Measurements from ENCODE around the gene IL17REL. TPM values are rescaled to one million over a fixed set of nuclear protein-coding genes. Genes with fewer than 3 reads are reported as not detected.

IL17REL gene
- not detected for total RNA-seq

DNA sequence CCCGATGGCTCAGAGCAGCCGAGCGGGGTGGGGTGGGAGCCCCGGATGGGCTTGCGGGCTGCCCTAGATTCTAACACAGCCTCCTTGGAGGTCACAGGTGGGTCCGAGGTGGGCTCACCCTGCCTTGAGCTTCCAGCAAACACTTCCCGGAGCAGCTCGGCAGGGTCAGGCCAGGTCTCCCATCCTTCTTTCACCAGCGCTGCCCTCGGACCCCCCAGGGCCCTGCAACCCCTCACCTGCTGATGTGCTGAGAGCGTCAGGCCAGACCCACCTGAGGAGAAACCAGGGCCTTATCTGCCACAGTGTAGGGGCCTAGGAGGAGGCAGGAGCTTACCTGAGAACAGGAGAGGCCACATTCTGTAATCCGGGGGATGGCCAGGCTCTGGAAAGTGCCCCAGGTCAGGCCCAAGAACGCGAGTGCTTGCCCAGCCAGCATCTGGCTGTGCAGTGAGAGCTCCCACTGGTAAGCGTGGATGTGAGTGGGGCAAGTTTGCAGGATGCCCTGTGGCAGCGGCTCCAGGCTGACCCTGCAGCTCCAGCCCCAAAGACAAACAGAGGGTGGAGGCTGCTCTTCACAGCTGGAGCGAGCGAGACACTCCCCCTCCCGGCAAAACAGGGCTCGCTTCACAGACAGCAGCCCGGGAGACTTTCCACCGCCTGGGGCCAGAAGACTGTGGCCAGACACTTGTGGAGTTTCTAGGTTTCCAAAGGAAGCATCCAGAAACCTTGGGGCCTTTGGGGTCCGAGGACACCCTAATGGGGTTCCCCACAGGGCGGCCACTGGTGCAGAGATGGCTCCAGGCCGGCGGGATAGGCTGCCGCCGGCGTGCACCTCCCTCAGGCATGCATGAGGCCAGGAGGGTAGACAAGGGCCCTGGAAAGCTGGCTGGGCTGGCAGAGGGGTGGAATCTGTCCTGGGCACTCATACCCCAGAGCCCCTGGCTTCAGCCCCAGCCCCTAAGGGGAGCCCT, at the start of gene IL17REL:
TSS of gene IL17REL (minus strand) at position 555 of the 971 bp plus-strand sequence. CDS start at position 436, 119 bp downstream.
- Histone ChIP-seq H3K27me3 (peaks cover 0 to 91% of the 10 kb centered on the region in 2 donors), H3K4me1 (peaks cover 0 to 20% (median 8%) of the 10 kb centered on the region in 4 donors), H3K36me3 (no peaks in the 10 kb centered on the region), H3K4me3 (no peak within 1 kb of the TSS), H3K27ac (no peak within 1 kb of the TSS), H3K9me3 (no peaks in the 10 kb centered on the region)
- WGBS, 2 donors = 49 to 61% methylated on average over 24 to 29 of the region's 29 CpGs
- DNase-seq (ENCODE audit: low spot score in 2 of 2) = no peak
- TF ChIP-seq, protein P1, sequence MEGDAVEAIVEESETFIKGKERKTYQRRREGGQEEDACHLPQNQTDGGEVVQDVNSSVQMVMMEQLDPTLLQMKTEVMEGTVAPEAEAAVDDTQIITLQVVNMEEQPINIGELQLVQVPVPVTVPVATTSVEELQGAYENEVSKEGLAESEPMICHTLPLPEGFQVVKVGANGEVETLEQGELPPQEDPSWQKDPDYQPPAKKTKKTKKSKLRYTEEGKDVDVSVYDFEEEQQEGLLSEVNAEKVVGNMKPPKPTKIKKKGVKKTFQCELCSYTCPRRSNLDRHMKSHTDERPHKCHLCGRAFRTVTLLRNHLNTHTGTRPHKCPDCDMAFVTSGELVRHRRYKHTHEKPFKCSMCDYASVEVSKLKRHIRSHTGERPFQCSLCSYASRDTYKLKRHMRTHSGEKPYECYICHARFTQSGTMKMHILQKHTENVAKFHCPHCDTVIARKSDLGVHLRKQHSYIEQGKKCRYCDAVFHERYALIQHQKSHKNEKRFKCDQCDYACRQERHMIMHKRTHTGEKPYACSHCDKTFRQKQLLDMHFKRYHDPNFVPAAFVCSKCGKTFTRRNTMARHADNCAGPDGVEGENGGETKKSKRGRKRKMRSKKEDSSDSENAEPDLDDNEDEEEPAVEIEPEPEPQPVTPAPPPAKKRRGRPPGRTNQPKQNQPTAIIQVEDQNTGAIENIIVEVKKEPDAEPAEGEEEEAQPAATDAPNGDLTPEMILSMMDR (IDR thresholded peaks at IDR 0.05) = peak in 3 of 5 experiments; percentile 5 to 27 (median 9)
- TF ChIP-seq EP300 (IDR thresholded peaks at IDR 0.05) = no peak

DNA sequence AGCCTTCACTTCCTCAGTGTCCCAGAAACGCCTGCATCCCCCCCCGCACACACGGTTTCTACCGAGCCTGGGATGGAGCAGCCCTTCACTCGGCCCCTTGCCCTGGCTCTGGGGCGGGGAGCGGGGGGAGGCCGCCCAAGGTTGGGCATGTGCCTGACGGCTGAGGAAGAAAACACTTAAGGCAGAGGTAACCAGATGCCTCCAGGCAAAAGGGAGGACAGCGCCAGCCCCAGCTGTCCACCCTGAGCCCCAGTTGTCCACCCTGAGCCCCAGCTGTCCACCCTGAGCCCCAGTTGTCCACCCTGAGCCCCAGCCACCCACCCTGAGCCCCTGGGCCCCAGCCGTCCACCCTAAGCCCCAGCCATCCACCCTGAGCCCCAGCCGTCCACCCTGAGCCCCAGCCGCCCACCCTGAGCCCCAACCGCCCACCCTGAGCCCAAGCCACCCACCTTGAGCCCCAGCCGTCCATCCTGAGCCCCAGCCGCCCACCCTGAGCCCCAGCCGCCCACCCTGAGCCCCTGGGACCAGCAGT, 49.3 kb upstream of the IL17REL start:
- peaks cover 4 to 53% of the 10 kb centered on the region in 2 donors for H3K27me3 ChIP-seq
- H3K9me3 ChIP-seq = no peaks in the 10 kb centered on the region
- no peak overlapping the region for H3K27ac ChIP-seq
- DNase-seq (ENCODE audit: low spot score in 2 of 2) = no peak
- TF ChIP-seq, protein P1 (IDR thresholded peaks at IDR 0.05) = no peak
- TF ChIP-seq EP300 (IDR thresholded peaks at IDR 0.05) = no peak
- no peak for TF ChIP-seq POLR2A (IDR thresholded peaks at IDR 0.05)
- H3K36me3 ChIP-seq = no peaks in the 10 kb centered on the region
- peaks cover 0 to 18% (median 11%) of the 10 kb centered on the region in 4 donors for H3K4me1 ChIP-seq
- WGBS, 2 donors = 69 to 83% methylated on average over 12 to 17 of the region's 17 CpGs
- no peak overlapping the region for H3K4me3 ChIP-seq

DNA sequence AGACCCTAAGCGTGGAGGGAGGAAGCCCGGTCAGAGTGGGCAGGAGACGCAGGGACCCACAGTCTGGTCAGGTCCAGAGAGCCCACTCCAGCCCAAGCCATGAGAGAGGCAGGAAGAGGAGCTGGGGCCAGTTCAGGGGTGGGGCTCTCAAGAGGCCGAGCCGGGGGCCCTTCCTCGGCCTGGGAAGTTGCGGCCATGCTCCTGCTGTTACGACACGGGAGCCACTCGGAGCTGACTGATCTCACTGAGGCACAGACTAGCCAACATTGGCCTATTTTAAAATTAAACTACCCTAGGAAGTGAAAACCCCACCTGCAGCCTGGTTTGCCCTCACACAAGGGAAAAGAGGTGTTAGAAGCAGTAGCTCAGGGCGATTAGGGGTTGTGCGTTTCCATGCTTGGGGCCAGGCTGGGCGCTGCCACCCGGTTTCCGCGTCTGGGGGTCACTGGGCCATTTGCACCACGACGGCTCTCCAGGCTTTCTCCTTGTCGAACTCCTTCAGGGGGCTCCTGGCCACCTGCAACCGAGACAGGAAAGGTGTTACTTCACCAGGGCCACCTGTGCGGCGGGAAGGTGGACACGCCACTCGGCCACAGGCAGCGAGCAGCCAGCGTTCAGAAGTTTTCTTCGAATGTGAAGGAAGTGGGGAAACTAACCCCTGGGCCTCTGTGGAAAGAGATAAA, 48.7 kb upstream of the IL17REL start:
- H3K4me1 ChIP-seq = peaks cover 0 to 18% (median 11%) of the 10 kb centered on the region in 4 donors

DNA sequence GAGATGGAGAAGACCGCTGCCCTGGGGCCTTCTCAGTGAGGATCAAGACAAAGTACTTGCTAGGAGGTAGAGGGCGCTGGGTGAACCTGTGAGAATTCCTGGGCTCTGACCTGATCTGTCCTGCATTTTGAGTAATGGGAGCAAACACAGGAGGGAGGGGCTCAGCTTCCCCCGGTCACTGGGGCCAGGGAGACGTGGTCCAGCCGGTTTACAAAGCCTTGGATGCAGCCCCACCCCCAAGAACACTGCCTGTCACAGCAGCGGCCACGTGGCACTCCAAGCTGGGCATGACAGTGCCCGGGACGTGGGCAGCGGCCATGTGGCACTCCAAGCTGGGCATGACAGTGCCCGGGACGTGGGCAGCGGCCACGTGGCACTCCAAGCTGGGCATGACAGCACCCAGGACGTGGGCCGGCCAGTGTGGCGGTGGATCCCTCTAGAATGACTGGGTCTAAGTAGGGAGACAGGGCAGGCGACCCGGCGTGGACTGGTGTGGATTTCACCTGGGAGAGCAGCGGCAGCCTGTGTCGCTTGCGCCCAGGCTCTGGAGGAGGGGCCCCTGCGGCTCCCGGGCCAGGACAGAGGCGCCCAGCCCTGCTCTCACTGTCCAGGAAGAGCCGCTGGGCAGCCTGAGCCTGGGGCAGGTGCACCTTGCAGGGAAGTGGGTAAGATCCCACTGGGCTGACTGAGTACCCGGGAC, 48.0 kb upstream of the IL17REL start:
- Histone ChIP-seq H3K36me3 (no peaks in the 10 kb centered on the region), H3K27ac (no peak overlapping the region), H3K4me3 (no peak overlapping the region), H3K27me3 (peaks cover 4 to 58% of the 10 kb centered on the region in 2 donors), H3K4me1 (peaks cover 0 to 18% (median 11%) of the 10 kb centered on the region in 4 donors), H3K9me3 (no peaks in the 10 kb centered on the region)
- no peak for TF ChIP-seq POLR2A (IDR thresholded peaks at IDR 0.05)
- no peak for TF ChIP-seq EP300 (IDR thresholded peaks at IDR 0.05)
- TF ChIP-seq, protein P1 (IDR thresholded peaks at IDR 0.05) = no peak
- no peak for DNase-seq (ENCODE audit: low spot score in 2 of 2)
- 77 to 78% methylated on average over 13 to 20 of the region's 28 CpGs for WGBS, 2 donors

More for the DNA sequence above, 48.7 kb upstream of the IL17REL start:
- Histone ChIP-seq H3K27me3 (peaks cover 4 to 58% of the 10 kb centered on the region in 2 donors), H3K4me3 (no peak overlapping the region), H3K27ac (no peak overlapping the region), H3K36me3 (no peaks in the 10 kb centered on the region), H3K9me3 (no peaks in the 10 kb centered on the region)
- no peak for DNase-seq (ENCODE audit: low spot score in 2 of 2)
- WGBS, 2 donors = 84 to 87% methylated on average over 25 to 26 of the region's 27 CpGs
- TF ChIP-seq, protein P1 (IDR thresholded peaks at IDR 0.05) = no peak
- TF ChIP-seq EP300 (IDR thresholded peaks at IDR 0.05) (no peak), POLR2A (IDR thresholded peaks at IDR 0.05) (no peak)

Measured in tibial nerve (tissue), 4 donors.